GM12878 (cell line): ENCODE results near the gene SETBP1. TPM values are rescaled to one million over a fixed set of nuclear protein-coding genes. Genes with fewer than 3 reads are reported as not detected.

Source experiments
- ATAC-seq: fragments of 200-7000 bp; cut with Tn5 transposase; 3 replicates; pipeline ENCODE4 v1.9.1; 2020; ENCODE audit warnings: mild to moderate bottlenecking, moderate library complexity
- BruUV-seq: library from RNA; stranded (reverse); fragments of 400-500 nt; replicated peaks from 2 replicates; lab custom pipeline; 2021; lab: Mats Ljungman, UMichigan
- CTCF ChIA-PET: fragments of 300-600 bp; sonication (Branson Sonifier 250); formaldehyde crosslinking; extraction: SDS; loops from one replicate; lab custom pipeline; 2021; ENCODE audit warnings: inconsistent platforms; lab: Yijun Ruan, JAX
- POLR2A ChIA-PET: fragments of 350-600 bp; formaldehyde crosslinking; extraction: SDS; loops from one replicate; lab custom pipeline; 2021; ENCODE audit warnings: inconsistent platforms; lab: Charles Lee
- RAD21 ChIA-PET: fragments of 300-600 bp; sonication (Branson Sonifier 250); formaldehyde crosslinking; loops from one replicate; lab custom pipeline; 2023; ENCODE audit warnings: antibody characterized with exemption; ENCODE audit not compliant: unreplicated experiment; lab: Charles Lee
- SMC1A ChIA-PET: fragments of 300-600 bp; sonication (Branson Sonifier 250); formaldehyde crosslinking; loops from one replicate; lab custom pipeline; 2023; ENCODE audit not compliant: unreplicated experiment, uncharacterized antibody; lab: Charles Lee
- DNase-seq: peaks from one replicate; pipeline ENCODE4 v3.0.0-alpha.2; 2011; ENCODE audit warnings: low read depth, low spot score
- FAIRE-seq: peaks from 3 replicates; lab custom pipeline; 2011; peaks lifted over from hg19 to GRCh38; lab: Jason Lieb, UNC
- H2AFZ ChIP-seq: 2 replicates; pipeline ENCODE4 v1.6.0; 2011; ENCODE audit warnings: low read depth, low read length, control low read depth; ENCODE audit not compliant: control insufficient read depth
- H3K27ac ChIP-seq: 2 replicates; pipeline ENCODE4 v1.5.1; 2011; ENCODE audit warnings: control low read depth; ENCODE audit not compliant: control insufficient read depth, insufficient read depth
- H3K27me3 ChIP-seq, 2 experiments: replicated peaks in 1 of 2; 2 replicates each; pipeline versions ENCODE4 v1.6.0 to v1.6.1; 2011; ENCODE audit warnings: low read length in 1 of 2; ENCODE audit not compliant: control insufficient read depth in 2 of 2, insufficient read depth in 2 of 2
- H3K36me3 ChIP-seq, 2 experiments: 2 replicates each; pipeline ENCODE4 v1.5.1; 2011; ENCODE audit warnings: low read length in 1 of 2; ENCODE audit not compliant: control insufficient read depth in 2 of 2, insufficient read depth in 2 of 2
- H3K4me1 ChIP-seq: 2 replicates; pipeline ENCODE4 v1.6.1; 2011; ENCODE audit warnings: mild to moderate bottlenecking, low read length, moderate library complexity, mixed read lengths; ENCODE audit not compliant: control insufficient read depth, insufficient read depth
- H3K4me2 ChIP-seq: 2 replicates; pipeline ENCODE4 v1.6.0; 2011; ENCODE audit warnings: control low read depth; ENCODE audit not compliant: control insufficient read depth, insufficient read depth
- H3K4me3 ChIP-seq: fragments of 200-600 bp; sonication (generic); 2 replicates; pipeline ENCODE4 v1.5.1; 2016
- H3K79me2 ChIP-seq: 2 replicates; pipeline ENCODE4 v1.6.0; 2011; ENCODE audit warnings: low read length; ENCODE audit not compliant: control insufficient read depth, insufficient read depth
- H3K9ac ChIP-seq: 2 replicates; pipeline ENCODE4 v1.8.0; 2011; ENCODE audit warnings: low read length, control low read depth, mixed read lengths; ENCODE audit not compliant: control insufficient read depth, insufficient read depth
- H3K9me3 ChIP-seq: replicated peaks from 3 replicates; pipeline ENCODE4 v1.5.1; 2011; ENCODE audit warnings: mild to moderate bottlenecking, low read length; ENCODE audit not compliant: control insufficient read depth, insufficient read depth
- H4K20me1 ChIP-seq: 2 replicates; pipeline ENCODE4 v1.6.0; 2011; ENCODE audit not compliant: control insufficient read depth, insufficient read depth
- BCL11A ChIP-seq: IDR thresholded peaks from 2 replicates; pipeline ENCODE4 v1.6.1; 2011; ENCODE audit warnings: low read depth, low read length
- CBX3 ChIP-seq: fragments of 200-600 bp; sonication (generic); IDR thresholded peaks from 2 replicates; pipeline ENCODE4 v1.6.1; 2016; ENCODE audit warnings: low read depth, borderline replicate concordance
- FOXM1 ChIP-seq: IDR thresholded peaks from 2 replicates; pipeline ENCODE4 v1.6.1; 2012; ENCODE audit warnings: low read depth, mild to moderate bottlenecking, inconsistent platforms, low read length, moderate library complexity
- HDAC6 ChIP-seq: fragments of 200-600 bp; sonication (generic); IDR thresholded peaks from one replicate; pipeline ENCODE4 v1.8.0; 2017; ENCODE audit warnings: antibody characterized with exemption; ENCODE audit not compliant: unreplicated experiment
- LARP7 ChIP-seq: fragments of 450-650 bp; IDR thresholded peaks from 2 replicates; pipeline ENCODE4 v1.6.1; 2017; ENCODE audit warnings: mild to moderate bottlenecking
- MEF2B ChIP-seq: fragments of 450-650 bp; IDR thresholded peaks from 2 replicates; pipeline ENCODE4 v1.6.1; 2018; ENCODE audit warnings: mild to moderate bottlenecking, moderate library complexity; ENCODE audit not compliant: partially characterized antibody, poor library complexity, severe bottlenecking
- MLLT1 ChIP-seq: fragments of 450-650 bp; IDR thresholded peaks from 2 replicates; pipeline ENCODE4 v1.6.1; 2016; ENCODE audit warnings: mild to moderate bottlenecking
- MYB ChIP-seq: fragments of 150-350 bp; IDR thresholded peaks from 2 replicates; pipeline ENCODE4 v1.6.1; 2014; ENCODE audit warnings: mild to moderate bottlenecking, low read depth, low read length, borderline replicate concordance
- NFIC ChIP-seq: IDR thresholded peaks from 2 replicates; pipeline ENCODE4 v1.6.1; 2012; ENCODE audit warnings: low read depth, mild to moderate bottlenecking, inconsistent platforms, low read length, moderate library complexity
- NFYB ChIP-seq: IDR thresholded peaks from 2 replicates; pipeline ENCODE4 v1.6.1; 2011; ENCODE audit warnings: low read depth, mild to moderate bottlenecking, low read length, improper control_type of control experiment, moderate library complexity; ENCODE audit not compliant: insufficient read depth
- RFX5 ChIP-seq: IDR thresholded peaks from 2 replicates; pipeline ENCODE4 v1.6.1; 2011; ENCODE audit warnings: low read depth, low read length, improper control_type of control experiment
- SIX5 ChIP-seq: IDR thresholded peaks from 2 replicates; pipeline ENCODE4 v1.6.1; 2011; ENCODE audit warnings: mild to moderate bottlenecking, low read depth, low read length, moderate library complexity; ENCODE audit not compliant: severe bottlenecking
- SPI1 ChIP-seq: IDR thresholded peaks from 2 replicates; pipeline ENCODE4 v1.6.1; 2011; ENCODE audit warnings: low read depth, mild to moderate bottlenecking, low read length, moderate library complexity, borderline replicate concordance; ENCODE audit not compliant: insufficient read depth
- SREBF1 ChIP-seq: IDR thresholded peaks from 2 replicates; pipeline ENCODE4 v1.6.1; 2012; ENCODE audit warnings: mild to moderate bottlenecking, low read length
- STAT3 ChIP-seq: IDR thresholded peaks from 2 replicates; pipeline ENCODE4 v1.6.1; 2011; ENCODE audit warnings: low read depth, low read length, improper control_type of control experiment
- USF1 ChIP-seq: IDR thresholded peaks from 2 replicates; pipeline ENCODE4 v1.6.1; 2011; ENCODE audit warnings: borderline replicate concordance, low read depth, mild to moderate bottlenecking, moderate library complexity, mixed read lengths, low read length; ENCODE audit not compliant: insufficient read depth; ENCODE audit errors: extremely low read length
- ZNF622 ChIP-seq: fragments of 450-650 bp; IDR thresholded peaks from 2 replicates; pipeline ENCODE4 v1.6.1; 2017; ENCODE audit warnings: mild to moderate bottlenecking, inconsistent platforms
- WGBS: methylation state at CpG from one replicate; pipeline ENCODE4 v1.1.6; 2016; ENCODE audit warnings: low lambda C conversion rate; ENCODE audit not compliant: insufficient replicate concordance, insufficient coverage; ENCODE audit errors: missing lambda C conversion rate; 5-methylcytosine and 5-hydroxymethylcytosine counted together
- in situ Hi-C: fragments of 300-500 bp; cut with MboI; formaldehyde crosslinking; loops from 9 replicates; pipeline ENCODE4 v1.14.3; 2018; ENCODE audit warnings: mixed read lengths
- intact Hi-C: fragments of 100-400 bp; cut with micrococcal nuclease; formaldehyde crosslinking; loops from one replicate; pipeline ENCODE4 v1.14.2; 2022; ENCODE audit not compliant: unreplicated experiment
- polyA plus RNA-seq, 11 experiments: library from polyadenylated mRNA; depleted of rRNA in 4 of 11; unstranded in 6 of 11; stranded (reverse) in 5 of 11; fragments of >200 nt; fragmentation: Nextera tagmentation in 4 of 11; fragmentation: Illumina TruSeq in 1 of 11; extraction: Ambion mirVana in 4 of 11; extraction: Trizol in 1 of 11; gene quantifications; 1 replicate in 1 of 11; 2 replicates in 10 of 11; pipeline versions ENCODE4 v1.2.1 to v1.2.3, GENCODE V29; 2011 to 2016; ENCODE audit warnings: inconsistent platforms in 2 of 11, missing spikeins in 2 of 11, low read depth in 1 of 11
- total RNA-seq, 4 experiments: library from RNA; depleted of rRNA in 3 of 4; stranded (reverse); fragments of >200 nt in 3 of 4; fragmentation: Illumina TruSeq in 1 of 4; extraction: Trizol in 1 of 4; gene quantifications; 2 replicates each; pipeline versions ENCODE4 v1.2.1 to v1.2.3, GENCODE V29; 2013 to 2021

SETBP1 gene
- total and polyA plus RNA-seq, 10 of the 15 experiments (the other 5 are each of a cell fraction or from before 2014, with no cell fraction given) = 0.99 to 29.7 (median 8.3) TPM

- ChIA-PET SMC1A (interaction anchor here (1.4 kb wide), 1 partner anchor 23 kb away, joined by 3 read pairs; no protein-coding TSS in a partner anchor), POLR2A (no interaction called here), CTCF (no interaction called here), RAD21 (interaction anchor here (1.4 kb wide), 1 partner anchor 9 kb away, joined by 3 read pairs; no protein-coding TSS in a partner anchor)
- 76% methylated on average over 5 of the region's 5 CpGs for WGBS
- Histone ChIP-seq H3K27me3 (no peaks in the 10 kb centered on the region), H2AFZ (no peak overlapping the region), H3K79me2 (no peaks in the 10 kb centered on the region), H3K4me2 (no peak overlapping the region), H3K9me3 (no peaks in the 10 kb centered on the region), H3K9ac (no peak overlapping the region), H3K4me1 (no peaks in the 10 kb centered on the region), H3K27ac (no peak overlapping the region), H3K4me3 (no peak overlapping the region), H4K20me1 (no peaks in the 10 kb centered on the region), H3K36me3 (no peaks in the 10 kb centered on the region)
- TF ChIP-seq MYB (no peak), HDAC6 (no peak), SREBF1 (no peak), BCL11A (no peak), STAT3 (no peak), RFX5 (no peak), MEF2B (no peak), MLLT1 (no peak), CBX3 (no peak), FOXM1 (no peak), ZNF622 (no peak), SPI1 (no peak), LARP7 (no peak), NFYB (no peak), USF1 (no peak), NFIC (no peak), SIX5 (no peak)
- no peak for ATAC-seq
- intact Hi-C loops (no loop called here), in situ Hi-C loops (no loop called here)
- FAIRE-seq = no peak
- no peak for DNase-seq
- no TSS peak for BruUV-seq
These were observed 199.5 kb downstream of the SETBP1 start for GRCh38 chr18:44880170-44880569.
